HG03442 (cell line): Measurements from ENCODE around the gene AGO4.
"Not testable (repeated sequence)": the region's sequence is repeated elsewhere in the genome, so short reads cannot be mapped to it uniquely, and the experiment has no call there.

Experiments used
- ATAC-seq: cut with Tn5 transposase; IDR thresholded peaks from one replicate; pipeline ENCODE4 v1.9.1; 2021; ENCODE audit warnings: mild to moderate bottlenecking, moderate library complexity; ENCODE audit not compliant: unreplicated experiment

Gene AGO4

GRCh38 chr1:35807614-35808449 is at the start of gene AGO4:
Gene AGO4, plus strand, starts transcription at chr1:35808016. Its CDS starts 401 bp downstream, at chr1:35808417.
- peak; percentile 48 for ATAC-seq

- no peak for ATAC-seq
Measured at GRCh38 chr1:35762141-35762540, 45.7 kb upstream of the AGO4 start.

- no peak for ATAC-seq
Measured at GRCh38 chr1:35763201-35763600, 44.6 kb upstream of the AGO4 start.

GRCh38 chr1:35764283-35764682 is 43.5 kb upstream of the AGO4 start:
- ATAC-seq: no peak

GRCh38 chr1:35768350-35769187 is 39.2 kb upstream of the AGO4 start:
- no peak for ATAC-seq

- peak; percentile 72 for ATAC-seq
Measured at GRCh38 chr1:35769188-35769758, 38.5 kb upstream of the AGO4 start.

GRCh38 chr1:35773711-35774110 is 34.1 kb upstream of the AGO4 start:
- ATAC-seq: no peak

- ATAC-seq: not testable (repeated sequence)
Measured at GRCh38 chr1:35776172-35776571, 31.6 kb upstream of the AGO4 start.

GRCh38 chr1:35777109-35777508 is 30.7 kb upstream of the AGO4 start:
- ATAC-seq: no peak

- no peak for ATAC-seq
Measured at GRCh38 chr1:35783055-35783583, 24.7 kb upstream of the AGO4 start.

- ATAC-seq: not testable (repeated sequence)
Measured at GRCh38 chr1:35784364-35784763, 23.5 kb upstream of the AGO4 start.

GRCh38 chr1:35788139-35788538 is 19.7 kb upstream of the AGO4 start:
- ATAC-seq: no peak

GRCh38 chr1:35790670-35791069 is 17.1 kb upstream of the AGO4 start:
- no peak for ATAC-seq

GRCh38 chr1:35795295-35795694 is 12.5 kb upstream of the AGO4 start:
- ATAC-seq: no peak

GRCh38 chr1:35797380-35797779 is 10.4 kb upstream of the AGO4 start:
- no peak for ATAC-seq

GRCh38 chr1:35798019-35798418 is 9.8 kb upstream of the AGO4 start:
- not testable (repeated sequence) for ATAC-seq

- not testable (repeated sequence) for ATAC-seq
Measured at GRCh38 chr1:35800167-35800887, 7.5 kb upstream of the AGO4 start.

- ATAC-seq: peak; percentile 21
Measured at GRCh38 chr1:35808450-35809113, 766 bp downstream of the AGO4 start.

GRCh38 chr1:35809114-35810095 is 1.6 kb downstream of the AGO4 start:
- no peak for ATAC-seq
